NCI-H510A treated with DMSO at 0.1 percent for 48 hours (cell line): Measurements from ENCODE around the gene DGKE.
A peak's percentile ranks its signal among the peaks of the same experiment; 100 is the strongest.

Experiments used
- DNase-seq: peaks from one replicate; lab custom pipeline; 2025; lab: John Stamatoyannopoulos, UW

DGKE gene

DNA sequence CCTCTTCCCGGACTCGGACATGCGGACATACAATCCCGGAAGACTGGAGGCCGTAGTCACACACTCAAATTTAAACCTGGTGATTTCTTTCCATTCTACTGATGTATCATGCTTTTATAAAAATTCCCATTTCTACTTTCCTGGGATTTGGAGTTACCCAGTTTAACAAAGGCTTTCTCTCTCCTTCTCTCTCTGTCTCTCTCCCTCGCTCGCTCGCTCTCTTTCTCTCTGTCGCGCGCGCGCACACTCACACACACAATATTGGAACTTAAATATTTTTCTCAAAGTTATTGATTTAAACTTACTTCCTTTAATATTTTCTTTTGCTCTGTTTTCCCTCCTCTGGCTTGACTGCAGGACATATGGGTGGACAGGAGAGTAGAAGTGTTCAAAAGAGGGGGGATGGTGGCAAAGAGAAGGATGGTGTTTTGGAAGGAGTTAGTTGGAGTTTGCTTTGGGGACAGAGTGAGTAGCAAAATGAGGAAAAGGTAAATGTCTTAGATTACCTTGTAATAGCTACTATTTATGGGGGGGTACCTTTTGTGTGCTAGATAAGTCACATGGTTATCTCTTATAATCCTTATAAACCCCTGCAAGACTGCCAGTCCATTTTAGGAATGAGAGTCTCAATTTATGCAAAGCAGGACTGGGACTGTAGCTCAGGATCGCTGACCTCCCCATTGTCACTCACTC, 80.8 kb downstream of the DGKE start:
- peak; percentile 67 for DNase-seq

DNA sequence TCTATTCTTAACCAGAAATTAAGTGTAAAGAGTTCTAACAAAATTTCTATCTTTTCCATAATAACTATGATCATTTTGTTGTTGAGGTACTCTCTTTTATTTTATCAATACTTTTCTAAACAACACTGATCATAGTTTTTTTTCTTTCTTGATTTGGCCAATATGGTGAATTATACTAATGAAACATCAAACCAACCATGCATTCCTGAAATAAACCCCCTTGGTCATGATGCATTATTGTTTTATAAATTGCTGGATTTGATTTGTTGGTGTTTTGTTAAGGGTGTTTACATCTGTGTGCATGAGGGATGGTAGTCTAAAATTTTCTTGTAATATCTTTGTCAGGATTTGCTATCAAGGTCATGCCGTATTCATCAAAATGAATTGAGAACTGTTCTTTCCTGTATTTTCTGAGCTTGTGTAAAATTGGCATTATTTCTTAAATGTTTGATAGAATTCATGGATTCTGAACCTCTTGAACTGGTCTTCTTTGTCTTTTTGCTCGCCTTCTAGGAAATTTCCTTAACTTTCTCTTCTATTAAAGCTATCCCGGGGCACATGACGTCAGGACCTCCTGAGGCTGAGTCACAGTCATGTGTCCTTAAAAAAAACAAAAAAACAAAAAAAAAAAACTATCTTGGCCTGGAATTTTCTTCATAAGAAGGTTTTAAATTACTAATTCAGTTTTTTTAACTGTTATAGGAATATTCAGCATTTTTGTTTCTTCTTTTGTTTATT, 83.8 kb downstream of the DGKE start:
- no peak for DNase-seq

DNA sequence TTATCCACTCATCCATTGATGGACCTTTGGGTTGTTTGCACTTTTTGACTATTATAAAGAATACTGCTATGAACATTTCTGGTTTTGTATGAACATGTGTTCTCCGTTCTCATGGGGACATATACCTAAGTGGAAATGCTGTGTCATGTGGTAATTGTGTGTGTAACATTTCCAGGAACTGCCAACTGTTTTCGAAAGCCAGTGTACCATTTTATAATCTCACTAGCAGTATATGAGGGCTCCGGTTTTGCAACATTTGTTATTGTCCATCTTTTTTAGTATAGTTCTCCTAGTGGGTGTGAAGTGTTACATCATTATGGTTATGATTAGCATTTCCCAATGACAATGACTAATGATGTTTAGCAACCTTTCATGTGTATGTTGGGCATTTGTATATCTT, 85.0 kb downstream of the DGKE start:
- no peak for DNase-seq
